Activated T-cell treated with anti-CD3 and anti-CD28 coated beads, Interleukin-2, amount 50 U/mL, for 24 hours (primary cell): ENCODE results near the gene TFF1.

ENCODE experiments used
- DNase-seq: peaks from one replicate; pipeline ENCODE4 v3.0.0-alpha.2; 2020
- H3K27ac Mint-ChIP-seq: 2 replicates; pipeline ENCODE4 v1.8.0; 2020; ENCODE audit warnings: mild to moderate bottlenecking, mixed read lengths
- H3K27me3 Mint-ChIP-seq: 2 replicates; pipeline ENCODE4 v1.8.0; 2020; ENCODE audit warnings: mixed read lengths
- H3K36me3 Mint-ChIP-seq: 2 replicates; pipeline ENCODE4 v1.8.0; 2020; ENCODE audit warnings: low read depth, mixed read lengths
- H3K4me1 Mint-ChIP-seq: 2 replicates; pipeline ENCODE4 v1.8.0; 2020; ENCODE audit warnings: low read depth, mixed read lengths
- H3K4me3 Mint-ChIP-seq: 2 replicates; pipeline ENCODE4 v1.8.0; 2020; ENCODE audit warnings: mild to moderate bottlenecking, moderate library complexity, mixed read lengths
- H3K9me3 Mint-ChIP-seq: 2 replicates; pipeline ENCODE4 v1.8.0; 2020; ENCODE audit warnings: mixed read lengths

TFF1 gene

GRCh38 chr21:42369821-42370220 is 3.5 kb upstream of the TFF1 start:
- Mint-ChIP-seq H3K9me3 (no peaks in the 10 kb centered on the region), H3K4me1 (peaks cover 42% of the 10 kb centered on the region), H3K36me3 (peaks cover 3% of the 10 kb centered on the region), H3K27me3 (no peaks in the 10 kb centered on the region), H3K4me3 (no peak overlapping the region), H3K27ac (no peak overlapping the region)
- DNase-seq: no peak

GRCh38 chr21:42367367-42368165 is 1.2 kb upstream of the TFF1 start:
- Mint-ChIP-seq H3K4me3 (no peak overlapping the region), H3K9me3 (no peaks in the 10 kb centered on the region), H3K27ac (no peak overlapping the region), H3K27me3 (no peaks in the 10 kb centered on the region), H3K36me3 (no peaks in the 10 kb centered on the region), H3K4me1 (peaks cover 28% of the 10 kb centered on the region)
- no peak for DNase-seq

- Mint-ChIP-seq H3K27ac (no peak overlapping the region), H3K4me3 (no peak overlapping the region), H3K9me3 (no peaks in the 10 kb centered on the region), H3K4me1 (peaks cover 16% of the 10 kb centered on the region), H3K36me3 (no peaks in the 10 kb centered on the region), H3K27me3 (no peaks in the 10 kb centered on the region)
- DNase-seq: no peak
Measured at GRCh38 chr21:42365770-42366169, 565 bp downstream of the TFF1 start.

GRCh38 chr21:42364304-42364865 is 1.9 kb downstream of the TFF1 start:
- DNase-seq: no peak
- Mint-ChIP-seq H3K4me3 (no peak overlapping the region), H3K9me3 (no peaks in the 10 kb centered on the region), H3K36me3 (no peaks in the 10 kb centered on the region), H3K27ac (no peak overlapping the region), H3K27me3 (no peaks in the 10 kb centered on the region), H3K4me1 (peaks cover 16% of the 10 kb centered on the region)

- DNase-seq: no peak
- Mint-ChIP-seq H3K4me3 (no peak overlapping the region), H3K9me3 (no peaks in the 10 kb centered on the region), H3K4me1 (peaks cover 13% of the 10 kb centered on the region), H3K27ac (no peak overlapping the region), H3K36me3 (no peaks in the 10 kb centered on the region), H3K27me3 (no peaks in the 10 kb centered on the region)
Measured at GRCh38 chr21:42363312-42363711, 3.0 kb downstream of the TFF1 start.

GRCh38 chr21:42362700-42363099 is 3.6 kb downstream of the TFF1 start:
- Mint-ChIP-seq H3K27ac (no peak overlapping the region), H3K36me3 (no peaks in the 10 kb centered on the region), H3K9me3 (no peaks in the 10 kb centered on the region), H3K4me1 (peaks cover 8% of the 10 kb centered on the region), H3K4me3 (no peak overlapping the region), H3K27me3 (no peaks in the 10 kb centered on the region)
- no peak for DNase-seq

- no peaks in the 10 kb centered on the region for H3K27me3 Mint-ChIP-seq
- H3K36me3 Mint-ChIP-seq: no peaks in the 10 kb centered on the region
- H3K9me3 Mint-ChIP-seq: no peaks in the 10 kb centered on the region
- no peak overlapping the region for H3K27ac Mint-ChIP-seq
- DNase-seq: no peak
- no peak overlapping the region for H3K4me3 Mint-ChIP-seq
- H3K4me1 Mint-ChIP-seq: peaks cover 8% of the 10 kb centered on the region
Measured at GRCh38 chr21:42362198-42362597, 4.1 kb downstream of the TFF1 start.

GRCh38 chr21:42361286-42361685 is 5.0 kb downstream of the TFF1 start:
- no peak overlapping the region for H3K27ac Mint-ChIP-seq
- no peaks in the 10 kb centered on the region for H3K36me3 Mint-ChIP-seq
- H3K4me1 Mint-ChIP-seq: peaks cover 8% of the 10 kb centered on the region
- DNase-seq: no peak
- H3K9me3 Mint-ChIP-seq: no peaks in the 10 kb centered on the region
- no peaks in the 10 kb centered on the region for H3K27me3 Mint-ChIP-seq
- H3K4me3 Mint-ChIP-seq: no peak overlapping the region

- peaks cover 8% of the 10 kb centered on the region for H3K4me1 Mint-ChIP-seq
- peaks cover 5% of the 10 kb centered on the region for H3K9me3 Mint-ChIP-seq
- no peak overlapping the region for H3K27ac Mint-ChIP-seq
- DNase-seq: no peak
- no peaks in the 10 kb centered on the region for H3K27me3 Mint-ChIP-seq
- H3K36me3 Mint-ChIP-seq: no peaks in the 10 kb centered on the region
- no peak overlapping the region for H3K4me3 Mint-ChIP-seq
Measured at GRCh38 chr21:42360317-42360716, 6.0 kb downstream of the TFF1 start.

GRCh38 chr21:42358937-42359336 is 7.4 kb downstream of the TFF1 start:
- no peak overlapping the region for H3K4me3 Mint-ChIP-seq
- H3K27me3 Mint-ChIP-seq: no peaks in the 10 kb centered on the region
- DNase-seq: no peak
- H3K27ac Mint-ChIP-seq: no peak overlapping the region
- H3K9me3 Mint-ChIP-seq: peaks cover 5% of the 10 kb centered on the region
- no peaks in the 10 kb centered on the region for H3K36me3 Mint-ChIP-seq
- H3K4me1 Mint-ChIP-seq: peaks cover 5% of the 10 kb centered on the region

GRCh38 chr21:42358261-42358660 is 8.1 kb downstream of the TFF1 start:
- Mint-ChIP-seq H3K4me3 (no peak overlapping the region), H3K9me3 (peaks cover 5% of the 10 kb centered on the region), H3K36me3 (no peaks in the 10 kb centered on the region), H3K27ac (no peak overlapping the region), H3K27me3 (no peaks in the 10 kb centered on the region), H3K4me1 (peaks cover 4% of the 10 kb centered on the region)
- no peak for DNase-seq

GRCh38 chr21:42357307-42357706 is 9.0 kb downstream of the TFF1 start:
- no peaks in the 10 kb centered on the region for H3K4me1 Mint-ChIP-seq
- no peak for DNase-seq
- H3K4me3 Mint-ChIP-seq: no peak overlapping the region
- H3K27me3 Mint-ChIP-seq: no peaks in the 10 kb centered on the region
- no peak overlapping the region for H3K27ac Mint-ChIP-seq
- H3K36me3 Mint-ChIP-seq: no peaks in the 10 kb centered on the region
- peaks cover 5% of the 10 kb centered on the region for H3K9me3 Mint-ChIP-seq

- DNase-seq: no peak
- Mint-ChIP-seq H3K4me3 (no peak overlapping the region), H3K4me1 (no peaks in the 10 kb centered on the region), H3K9me3 (peaks cover 5% of the 10 kb centered on the region), H3K27ac (no peak overlapping the region), H3K27me3 (no peaks in the 10 kb centered on the region), H3K36me3 (no peaks in the 10 kb centered on the region)
Measured at GRCh38 chr21:42356650-42357049, 9.7 kb downstream of the TFF1 start.

GRCh38 chr21:42356046-42356445 is 10.3 kb downstream of the TFF1 start:
- Mint-ChIP-seq H3K27me3 (no peaks in the 10 kb centered on the region), H3K4me3 (no peak overlapping the region)

GRCh38 chr21:42353623-42354022 is 12.7 kb downstream of the TFF1 start:
- Mint-ChIP-seq H3K27me3 (no peaks in the 10 kb centered on the region), H3K27ac (no peak overlapping the region), H3K4me1 (no peaks in the 10 kb centered on the region), H3K36me3 (no peaks in the 10 kb centered on the region), H3K9me3 (peaks cover 5% of the 10 kb centered on the region), H3K4me3 (no peak overlapping the region)
- no peak for DNase-seq

More at GRCh38 chr21:42356046-42356445, 10.3 kb downstream of the TFF1 start:
- no peak for DNase-seq
- H3K27ac Mint-ChIP-seq: no peak overlapping the region
- H3K36me3 Mint-ChIP-seq: no peaks in the 10 kb centered on the region
- peaks cover 5% of the 10 kb centered on the region for H3K9me3 Mint-ChIP-seq
- H3K4me1 Mint-ChIP-seq: no peaks in the 10 kb centered on the region
